Thymus (tissue), 11 donors: ENCODE results near the gene GPATCH8. TPM values are rescaled to one million over a fixed set of nuclear protein-coding genes. Genes with fewer than 3 reads are reported as not detected.
"Not testable (repeated sequence)": the region's sequence is repeated elsewhere in the genome, so short reads cannot be mapped to it uniquely, and the experiment has no call there.

Experiments
- DNase-seq, 9 donors: peaks; one replicate each; pipeline ENCODE4 v3.0.0-alpha.2; 2013; ENCODE audit warnings: low spot score in 9 of 9, low read depth in 6 of 9, missing footprints in 1 of 9
- H3K27ac ChIP-seq, 2 donors: one replicate each; pipeline ENCODE4 v1.5.1; 2013; ENCODE audit warnings: control low read depth in 1 of 2, low read depth in 1 of 2, low read length in 1 of 2, mild to moderate bottlenecking in 1 of 2, moderate library complexity in 1 of 2
- H3K27me3 ChIP-seq, 2 donors: one replicate each; pipeline ENCODE4 v1.5.1; 2013; ENCODE audit warnings: low read length in 1 of 2; ENCODE audit not compliant: control insufficient read depth in 2 of 2, insufficient read depth in 1 of 2
- H3K36me3 ChIP-seq, 2 donors: one replicate each; pipeline ENCODE4 v1.5.1; 2013; ENCODE audit warnings: low read length in 1 of 2, mild to moderate bottlenecking in 1 of 2, moderate library complexity in 1 of 2; ENCODE audit not compliant: control insufficient read depth in 2 of 2, insufficient read depth in 2 of 2
- H3K4me1 ChIP-seq, 2 donors: one replicate each; pipeline ENCODE4 v1.5.1; 2013; ENCODE audit warnings: low read length in 2 of 2; ENCODE audit not compliant: control insufficient read depth in 2 of 2, insufficient read depth in 2 of 2
- H3K4me3 ChIP-seq, 2 donors: one replicate each; pipeline ENCODE4 v1.5.1; 2013; ENCODE audit warnings: low read length in 2 of 2, control low read depth in 1 of 2, mild to moderate bottlenecking in 1 of 2
- H3K9me3 ChIP-seq, 2 donors: one replicate each; pipeline ENCODE4 v1.5.1; 2013; ENCODE audit warnings: low read length in 1 of 2, mild to moderate bottlenecking in 1 of 2; ENCODE audit not compliant: control insufficient read depth in 2 of 2, insufficient read depth in 1 of 2
- WGBS: extraction: QIAGEN DNeasy Blood & Tissue Kit; methylation state at CpG from one replicate; pipeline ENCODE4 v1.1.7; 2013; 5-methylcytosine and 5-hydroxymethylcytosine counted together
- polyA plus RNA-seq: library from polyadenylated mRNA; stranded (reverse); fragments of 200-250 nt; gene quantifications from one replicate; pipeline ENCODE4 v1.2.3, GENCODE V29; 2013
- total RNA-seq: library from RNA; stranded (reverse); fragments of 120-200 nt; gene quantifications from one replicate; pipeline ENCODE4 v1.2.4, GENCODE V29; 2013
- donor health status: healthy.

GPATCH8 gene
- total and polyA plus RNA-seq, 2 donors: 11.1 to 12.7 TPM

DNA sequence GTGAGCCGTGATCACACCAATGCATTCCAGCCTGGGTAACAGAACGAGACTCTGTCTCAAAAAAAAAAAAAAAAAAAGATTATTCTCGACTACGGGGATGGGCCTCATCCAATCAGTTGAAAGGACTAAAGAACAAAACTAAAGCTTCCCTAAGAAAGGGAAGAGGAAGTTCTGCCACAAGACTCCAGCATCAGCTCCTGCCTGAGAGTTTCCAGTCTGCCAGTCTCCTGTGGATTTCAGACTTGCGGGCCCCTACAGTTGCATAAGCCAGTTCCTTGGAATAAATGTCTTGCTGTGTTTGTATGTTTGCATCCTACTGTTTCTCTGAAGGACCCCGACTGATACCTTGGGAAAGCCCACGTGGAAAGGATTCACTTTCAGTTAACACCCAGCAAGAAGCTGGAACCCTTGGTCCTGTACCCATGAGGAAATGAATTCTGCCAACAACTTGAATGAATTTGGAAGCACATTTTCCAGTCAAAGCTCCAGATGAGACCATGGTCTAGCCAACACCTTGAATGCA, 27.8 kb upstream of the GPATCH8 start:
- H3K9me3 ChIP-seq: peaks cover 0 to 3% of the 10 kb centered on the region in 2 donors
- no peak overlapping the region for H3K4me3 ChIP-seq
- no peaks in the 10 kb centered on the region for H3K36me3 ChIP-seq
- DNase-seq: no peak
- 84% methylated on average over 7 of the region's 7 CpGs for whole genome bisulfite sequencing
- peaks cover 0 to 3% of the 10 kb centered on the region in 2 donors for H3K27me3 ChIP-seq
- H3K4me1 ChIP-seq: peaks cover 0 to 6% of the 10 kb centered on the region in 2 donors
- H3K27ac ChIP-seq: no peak overlapping the region

DNA sequence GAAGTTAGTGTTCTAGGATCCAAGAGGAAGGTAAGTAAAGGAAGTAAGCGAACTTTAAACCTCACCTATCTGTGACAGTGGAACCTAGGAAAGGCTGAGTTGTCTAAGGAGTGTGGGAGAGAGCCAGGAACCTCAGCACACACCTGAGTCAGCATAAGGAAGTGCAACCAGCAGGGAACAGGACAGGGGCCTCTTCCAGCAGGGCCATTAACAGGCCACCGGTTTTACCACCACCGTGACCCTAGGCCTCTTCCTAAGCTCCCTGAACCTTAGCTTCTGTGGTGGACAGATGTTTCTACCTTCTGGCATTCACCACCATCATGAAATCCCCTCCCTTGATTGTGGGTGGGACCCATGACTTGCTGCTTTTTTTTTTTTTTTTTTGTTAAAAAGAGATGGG, 26.7 kb upstream of the GPATCH8 start:
- Histone ChIP-seq H3K4me1 (peaks cover 0 to 6% of the 10 kb centered on the region in 2 donors), H3K27me3 (peaks cover 0 to 3% of the 10 kb centered on the region in 2 donors), H3K4me3 (no peak overlapping the region), H3K36me3 (no peaks in the 10 kb centered on the region), H3K27ac (no peak overlapping the region), H3K9me3 (peaks cover 0 to 3% of the 10 kb centered on the region in 2 donors)
- WGBS: 69% methylated on average over 3 of the region's 3 CpGs
- DNase-seq: no peak

DNA sequence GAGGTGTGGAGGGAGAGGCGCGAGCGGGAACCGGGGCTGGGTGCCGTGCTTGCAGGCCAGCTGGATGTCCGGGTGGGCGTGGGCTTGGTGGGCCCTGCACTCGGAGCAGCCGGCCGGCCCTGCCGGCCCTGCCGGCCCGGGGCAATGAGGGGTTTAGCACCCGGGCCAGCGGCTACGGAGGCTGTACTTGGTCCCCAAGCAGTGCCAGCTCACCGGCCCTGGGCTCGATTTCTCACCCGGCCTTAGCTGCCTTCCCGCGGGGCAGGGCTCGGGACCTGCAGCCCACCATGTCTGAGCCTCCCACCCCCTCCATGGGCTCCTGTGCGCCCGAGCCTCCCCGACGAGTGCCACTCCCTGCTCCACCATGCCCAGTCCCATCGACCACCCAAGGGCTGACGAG, 24.7 kb upstream of the GPATCH8 start:
- H3K36me3 ChIP-seq: no peaks in the 10 kb centered on the region
- H3K27ac ChIP-seq: no peak overlapping the region
- 97% methylated on average over 28 of the region's 28 CpGs for WGBS
- H3K27me3 ChIP-seq: no peaks in the 10 kb centered on the region
- peaks cover 0 to 3% of the 10 kb centered on the region in 2 donors for H3K9me3 ChIP-seq
- H3K4me3 ChIP-seq: no peak overlapping the region
- DNase-seq: no peak
- H3K4me1 ChIP-seq: no peaks in the 10 kb centered on the region

DNA sequence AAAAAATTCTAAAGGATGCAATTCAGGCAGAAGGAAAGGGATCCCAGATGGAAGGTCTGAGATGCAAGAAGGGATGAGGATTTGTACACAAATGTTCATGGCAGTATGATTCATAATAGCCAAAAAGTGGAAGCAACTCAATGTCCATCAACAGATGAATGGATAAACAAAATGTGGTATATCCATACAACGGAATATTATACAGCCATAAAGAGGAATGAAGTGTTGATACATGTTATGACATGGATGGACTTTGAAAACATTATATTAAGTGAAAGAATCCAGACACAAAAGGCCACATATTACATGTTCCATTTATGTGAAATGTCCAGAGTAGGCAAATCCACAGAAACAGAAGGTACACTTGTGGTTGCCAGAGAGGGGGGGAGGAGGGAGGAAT, 23.9 kb upstream of the GPATCH8 start:
- no peak for DNase-seq
- Histone ChIP-seq H3K4me3 (no peak overlapping the region), H3K27ac (no peak overlapping the region), H3K4me1 (no peaks in the 10 kb centered on the region), H3K36me3 (no peaks in the 10 kb centered on the region), H3K27me3 (no peaks in the 10 kb centered on the region), H3K9me3 (peaks cover 0 to 3% of the 10 kb centered on the region in 2 donors)
- WGBS: 94% methylated on average over 1 of the region's 1 CpG

DNA sequence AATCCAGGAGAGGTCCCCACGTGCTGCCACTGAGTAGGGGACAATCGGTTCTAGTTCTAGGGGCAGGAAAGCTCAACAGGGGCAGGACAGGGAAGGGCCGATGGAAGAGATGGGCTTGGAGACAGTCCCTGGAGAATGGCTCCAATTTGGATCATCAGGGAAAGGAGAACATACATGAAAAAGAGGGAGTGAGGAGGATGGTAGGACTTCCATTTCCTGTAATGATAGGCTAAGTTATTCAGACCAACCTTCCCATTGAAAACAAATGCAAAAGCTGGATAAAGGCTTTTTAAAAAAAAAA, 20.4 kb upstream of the GPATCH8 start:
- no peaks in the 10 kb centered on the region for H3K27me3 ChIP-seq
- no peaks in the 10 kb centered on the region for H3K36me3 ChIP-seq
- H3K4me3 ChIP-seq: no peak overlapping the region
- no peak for DNase-seq
- no peaks in the 10 kb centered on the region for H3K4me1 ChIP-seq
- H3K27ac ChIP-seq: no peak overlapping the region
- WGBS: 91% methylated on average over 3 of the region's 3 CpGs
- H3K9me3 ChIP-seq: peaks cover 0 to 3% of the 10 kb centered on the region in 2 donors

DNA sequence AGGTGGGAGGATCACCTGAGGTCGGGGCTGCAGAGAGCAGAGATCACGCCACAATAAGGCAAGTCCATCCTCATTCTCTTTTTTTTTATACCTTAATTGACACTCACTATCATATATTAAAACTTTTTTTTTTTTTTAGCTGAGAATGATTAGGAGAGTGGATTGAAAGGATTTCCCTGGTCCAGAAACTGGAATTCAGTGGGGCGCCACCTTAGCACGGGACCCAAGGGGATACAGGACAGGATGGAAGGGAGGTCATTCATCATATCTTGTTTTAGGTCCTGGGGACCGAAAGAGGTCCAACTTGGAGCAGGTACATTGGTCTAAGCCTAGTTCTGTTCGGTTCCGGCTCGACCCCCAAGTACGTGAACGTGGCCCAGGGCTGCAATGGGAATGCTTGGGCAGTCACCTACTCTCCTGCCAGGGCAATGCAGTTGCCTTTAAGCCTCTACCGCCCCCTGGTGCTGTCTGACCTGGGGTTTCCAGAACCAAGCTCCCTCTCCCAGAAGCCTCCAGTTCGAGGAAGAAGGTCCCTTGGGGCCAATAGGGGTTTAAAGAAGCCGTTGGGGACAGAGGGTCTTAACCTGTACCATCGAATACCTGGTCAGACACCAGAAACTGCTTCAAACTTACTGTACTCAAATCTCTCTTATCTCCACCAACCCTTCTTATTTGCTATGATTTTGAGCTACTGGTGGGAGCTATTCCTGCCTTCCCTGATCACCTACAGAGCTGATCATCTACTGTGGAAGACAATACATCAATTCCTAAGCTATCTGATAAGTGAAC, 19.9 kb upstream of the GPATCH8 start:
- DNase-seq: peak in 2 of 9 donors; percentile 17 to 39
- no peaks in the 10 kb centered on the region for H3K27me3 ChIP-seq
- H3K27ac ChIP-seq: no peak overlapping the region

DNA sequence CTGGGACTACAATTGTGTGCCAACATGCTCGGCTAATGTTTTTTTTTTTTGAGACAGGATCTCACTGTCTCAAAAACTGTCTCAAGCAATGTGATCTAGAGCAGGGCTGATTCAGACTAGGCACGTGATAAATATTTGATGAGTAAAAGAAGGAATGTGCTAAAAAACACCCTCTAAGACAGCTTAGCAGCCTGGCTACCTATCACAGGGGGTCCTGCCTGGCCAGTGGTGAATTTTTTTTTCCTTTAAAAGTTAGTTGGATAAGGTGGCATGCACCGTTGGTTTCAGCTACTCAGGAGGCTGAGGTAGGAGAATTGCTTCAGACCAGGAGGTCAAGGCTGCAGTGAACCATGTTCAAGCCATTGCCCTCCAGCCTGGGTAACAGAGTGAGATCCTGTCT, 14.8 kb upstream of the GPATCH8 start:
- DNase-seq: no peak
- WGBS: 84% methylated on average over 3 of the region's 3 CpGs
- H3K4me1 ChIP-seq: no peaks in the 10 kb centered on the region

More for the DNA sequence above, 19.9 kb upstream of the GPATCH8 start:
- Histone ChIP-seq H3K36me3 (no peaks in the 10 kb centered on the region), H3K4me1 (no peaks in the 10 kb centered on the region), H3K9me3 (peaks cover 0 to 3% of the 10 kb centered on the region in 2 donors), H3K4me3 (no peak overlapping the region)
- WGBS: 67% methylated on average over 14 of the region's 14 CpGs

DNA sequence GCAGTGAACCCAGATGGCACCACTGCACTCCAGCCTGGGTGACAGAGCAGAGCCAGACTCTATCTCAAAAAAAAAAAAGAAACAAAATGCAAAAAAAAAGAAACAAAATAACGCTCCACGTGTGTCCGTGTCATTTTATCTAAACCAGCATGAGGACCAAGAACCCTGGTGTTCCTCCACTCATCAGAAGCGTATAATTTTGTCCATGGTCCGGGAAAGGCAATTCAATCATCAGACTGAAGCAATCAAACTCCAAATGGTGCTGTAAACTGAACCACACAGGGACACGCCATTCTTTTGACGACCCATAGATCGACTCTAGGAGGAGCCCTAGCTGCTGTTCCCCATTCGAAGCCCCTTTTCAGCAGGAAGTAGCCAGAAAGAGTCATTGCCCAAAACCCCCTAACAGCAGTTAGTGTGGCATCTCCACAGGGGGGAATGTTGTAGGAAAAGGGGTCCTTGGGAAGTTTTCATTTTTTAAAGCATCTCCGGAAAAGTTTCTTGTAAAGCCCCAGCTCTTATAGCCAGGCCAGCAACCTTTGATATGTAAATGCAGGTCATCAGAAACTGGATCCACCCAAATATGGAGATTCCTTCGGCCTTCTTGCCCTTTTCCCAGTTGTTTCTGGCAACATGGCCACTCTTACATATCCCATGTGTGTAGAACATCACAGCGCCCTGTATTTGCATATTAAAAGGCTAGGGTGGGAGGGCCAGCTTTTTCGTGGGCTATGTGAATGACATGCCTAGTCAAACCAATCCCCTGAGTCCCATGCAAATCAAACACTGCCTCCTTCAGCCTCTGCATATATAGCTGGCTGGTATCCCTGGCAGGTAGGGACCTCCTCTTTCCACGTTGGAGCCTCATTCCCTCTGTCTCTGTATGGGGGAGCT, 8.3 kb upstream of the GPATCH8 start:
- not testable (repeated sequence) for H3K27me3 ChIP-seq, H3K9me3 ChIP-seq, H3K4me3 ChIP-seq, H3K27ac ChIP-seq, H3K36me3 ChIP-seq, H3K4me1 ChIP-seq
- peak in 1 of 9 donors; percentile 22 for DNase-seq
- WGBS: 66% methylated on average over 14 of the region's 14 CpGs

More for the DNA sequence above, 14.8 kb upstream of the GPATCH8 start:
- Histone ChIP-seq H3K27me3 (no peaks in the 10 kb centered on the region), H3K9me3 (no peaks in the 10 kb centered on the region), H3K4me3 (no peak overlapping the region), H3K27ac (no peak overlapping the region), H3K36me3 (no peaks in the 10 kb centered on the region)
